Measurements from ENCODE around the gene RARG. TPM values are rescaled to one million over a fixed set of nuclear protein-coding genes. Genes with fewer than 3 reads are reported as not detected.
A peak's percentile ranks its signal among the peaks of the same experiment; 100 is the strongest.

RARG gene
- total RNA-seq, 4 donors from 2014 or later = 15.6 to 26.6 (median 22.9) TPM

GRCh38 chr12:53185582-53186153 is 46.3 kb downstream of the RARG start:
- Histone ChIP-seq H3K4me1 (peaks cover 5 to 68% (median 34%) of the 10 kb centered on the region in 3 donors), H3K27ac (no peak overlapping the region), H3K27me3 (no peaks in the 10 kb centered on the region), H3K9me3 (no peaks in the 10 kb centered on the region), H3K36me3 (peaks cover 0 to 74% of the 10 kb centered on the region in 2 donors), H3K4me3 (no peak overlapping the region)
- no peak for ATAC-seq
- 93 to 97% methylated on average over 3 of the region's 3 CpGs for WGBS, 2 donors (ENCODE audit: low coverage in 1 of 2)
- TF ChIP-seq CTCF (IDR thresholded peaks at IDR 0.05) (no peak), EP300 (IDR thresholded peaks at IDR 0.05) (no peak), POLR2AphosphoS5 (IDR thresholded peaks at IDR 0.05) (no peak), POLR2A (IDR thresholded peaks at IDR 0.05) (no peak)

GRCh38 chr12:53184828-53185227 is 47.2 kb downstream of the RARG start:
- H3K9me3 ChIP-seq = no peaks in the 10 kb centered on the region
- no peaks in the 10 kb centered on the region for H3K27me3 ChIP-seq
- TF ChIP-seq EP300 (IDR thresholded peaks at IDR 0.05) = no peak
- TF ChIP-seq CTCF (IDR thresholded peaks at IDR 0.05) = no peak
- no peak for TF ChIP-seq POLR2AphosphoS5 (IDR thresholded peaks at IDR 0.05)
- no peak for TF ChIP-seq POLR2A (IDR thresholded peaks at IDR 0.05)
- 87% methylated on average over 4 of the region's 6 CpGs; no CpG with 5 or more reads in 1 of the 2 donors for WGBS, 2 donors (ENCODE audit: low coverage in 1 of 2)
- peak overlapping the region in 1 of 4 donors; percentile 98 for H3K27ac ChIP-seq
- peaks cover 0 to 74% of the 10 kb centered on the region in 2 donors for H3K36me3 ChIP-seq
- H3K4me1 ChIP-seq = peaks cover 5 to 62% (median 33%) of the 10 kb centered on the region in 3 donors
- H3K4me3 ChIP-seq = no peak overlapping the region
- ATAC-seq = no peak

GRCh38 chr12:53182903-53183302 is 49.1 kb downstream of the RARG start:
- H3K9me3 ChIP-seq = no peaks in the 10 kb centered on the region
- no peaks in the 10 kb centered on the region for H3K27me3 ChIP-seq
- WGBS, 2 donors (ENCODE audit: low coverage in 1 of 2) = 0% methylated on average over 2 of the region's 2 CpGs; no CpG with 5 or more reads in 1 of the 2 donors
- no peak for ATAC-seq
- TF ChIP-seq POLR2AphosphoS5 (IDR thresholded peaks at IDR 0.05) (no peak), CTCF (IDR thresholded peaks at IDR 0.05) (no peak), POLR2A (IDR thresholded peaks at IDR 0.05) (no peak), EP300 (IDR thresholded peaks at IDR 0.05) (no peak)
- peak overlapping the region in 2 of 4 donors; percentile 21 to 98 for H3K27ac ChIP-seq
- peaks cover 0 to 62% of the 10 kb centered on the region in 2 donors for H3K36me3 ChIP-seq
- H3K4me1 ChIP-seq = peaks cover 5 to 71% (median 36%) of the 10 kb centered on the region in 3 donors
- H3K4me3 ChIP-seq = peak overlapping the region in 1 of 2 donors; percentile 91

GRCh38 chr12:53181935-53182334 is 50.1 kb downstream of the RARG start:
- ATAC-seq = no peak
- Histone ChIP-seq H3K27ac (peak overlapping the region in 3 of 4 donors; percentile 92 to 98 (median 98)), H3K4me1 (peaks cover 5 to 71% (median 36%) of the 10 kb centered on the region in 3 donors), H3K36me3 (peaks cover 0 to 52% of the 10 kb centered on the region in 2 donors), H3K27me3 (no peaks in the 10 kb centered on the region), H3K4me3 (peak overlapping the region; percentile 67 to 91), H3K9me3 (no peaks in the 10 kb centered on the region)
- WGBS, 2 donors (ENCODE audit: low coverage in 1 of 2) = 58 to 84% methylated on average over 2 of the region's 2 CpGs
- no peak for TF ChIP-seq EP300 (IDR thresholded peaks at IDR 0.05)
- TF ChIP-seq POLR2A (IDR thresholded peaks at IDR 0.05) = no peak
- TF ChIP-seq POLR2AphosphoS5 (IDR thresholded peaks at IDR 0.05) = no peak
- no peak for TF ChIP-seq CTCF (IDR thresholded peaks at IDR 0.05)
